Measurements from ENCODE around the gene PRELID2. TPM values are rescaled to one million over a fixed set of nuclear protein-coding genes. Genes with fewer than 3 reads are reported as not detected.
"Not testable (repeated sequence)": the region's sequence is repeated elsewhere in the genome, so short reads cannot be mapped to it uniquely, and the experiment has no call there.

PRELID2 gene
- total RNA-seq, 1 donor = 1.7 TPM

DNA sequence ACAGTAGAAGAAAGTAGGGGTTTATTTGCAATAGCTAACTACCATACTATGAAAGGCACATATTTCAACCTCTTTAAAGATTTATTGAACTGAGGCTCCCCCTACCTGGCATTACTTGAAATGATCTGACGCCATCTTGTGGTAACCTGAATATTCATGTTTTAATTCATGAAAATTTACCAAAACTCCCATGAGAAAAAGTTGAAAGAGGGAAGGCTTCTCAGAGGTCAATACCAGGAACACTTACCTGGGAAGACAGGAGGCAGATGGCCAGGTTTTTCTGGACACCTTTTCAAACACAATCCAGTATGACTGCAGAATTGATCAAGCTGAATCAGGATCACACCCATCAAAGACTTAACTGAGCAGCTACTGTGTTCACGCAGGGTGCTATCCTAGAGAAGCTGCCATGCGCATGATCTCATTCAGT, 9.4 kb downstream of the PRELID2 start:
- H3K9me3 ChIP-seq (ENCODE audit: low read depth, low read length) = no peaks in the 10 kb centered on the region
- H3K4me3 ChIP-seq (ENCODE audit: low read length) = no peak overlapping the region
- H3K27me3 ChIP-seq (ENCODE audit: insufficient read depth, low read length) = no peaks in the 10 kb centered on the region
- no peaks in the 10 kb centered on the region for H3K4me1 ChIP-seq (ENCODE audit: insufficient read depth, low read length)

DNA sequence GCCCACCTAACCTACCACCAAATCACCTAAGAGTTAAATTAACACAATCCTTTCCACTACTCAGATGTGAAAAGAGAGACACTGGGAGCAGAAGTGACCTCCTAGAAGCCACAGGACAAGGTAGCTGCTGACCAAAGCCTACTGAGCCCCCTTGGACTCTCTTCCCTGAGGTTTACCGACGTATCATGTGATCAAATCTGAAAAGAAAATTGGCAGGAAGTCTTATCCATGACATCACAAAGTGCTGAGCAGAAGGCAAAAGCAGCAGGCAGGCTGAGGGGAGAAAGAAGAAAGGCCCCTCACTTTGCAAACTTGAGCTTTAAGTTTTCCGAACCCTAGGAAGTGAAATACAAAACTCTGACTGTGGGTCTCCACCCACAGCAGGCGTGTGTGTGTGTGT, 11.1 kb downstream of the PRELID2 start:
- no peak overlapping the region for H3K4me3 ChIP-seq (ENCODE audit: low read length)
- no peaks in the 10 kb centered on the region for H3K27me3 ChIP-seq (ENCODE audit: insufficient read depth, low read length)
- no peaks in the 10 kb centered on the region for H3K4me1 ChIP-seq (ENCODE audit: insufficient read depth, low read length)
- H3K9me3 ChIP-seq (ENCODE audit: low read depth, low read length) = no peaks in the 10 kb centered on the region

DNA sequence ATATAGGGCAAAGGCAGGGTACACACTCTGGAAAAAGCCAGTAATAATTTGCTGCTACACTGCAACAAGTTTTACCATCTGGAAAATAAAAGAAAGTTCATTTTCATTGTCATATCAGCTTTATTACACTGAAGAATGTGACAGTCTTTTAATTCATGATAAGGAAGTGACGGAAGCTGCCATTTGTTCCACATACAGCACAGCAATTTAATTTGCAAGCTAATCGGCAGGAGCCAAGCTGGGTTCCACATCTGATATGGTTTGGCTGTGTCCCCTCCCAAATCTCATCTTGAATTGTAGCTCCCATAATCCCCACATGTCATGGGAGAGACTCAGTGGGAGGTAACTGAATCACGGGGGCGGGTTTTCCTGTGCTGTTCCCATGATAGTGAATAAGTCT, 16.5 kb downstream of the PRELID2 start:
- Histone ChIP-seq H3K9me3 (ENCODE audit: low read depth, low read length) (no peaks in the 10 kb centered on the region), H3K27me3 (ENCODE audit: insufficient read depth, low read length) (no peaks in the 10 kb centered on the region)

DNA sequence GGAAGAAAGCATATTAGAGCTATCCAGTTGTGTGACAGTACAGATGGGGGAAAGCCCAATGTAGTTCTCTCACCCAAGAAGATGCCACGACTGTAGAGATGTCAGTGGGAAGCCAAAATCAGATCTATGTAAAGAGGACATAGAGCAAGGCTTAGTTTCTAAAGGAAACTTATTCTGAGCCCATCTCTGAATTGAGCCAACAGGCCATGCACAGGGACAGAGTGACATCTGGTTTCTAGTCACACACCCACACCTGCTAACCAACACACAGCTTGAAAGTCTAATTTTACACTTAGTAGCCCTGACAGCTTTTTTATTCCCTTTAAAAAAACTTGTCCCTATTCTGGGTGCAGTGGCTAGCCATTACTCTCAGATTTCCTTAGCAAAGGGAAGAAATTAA, 22.3 kb downstream of the PRELID2 start:
- no peaks in the 10 kb centered on the region for H3K4me1 ChIP-seq (ENCODE audit: insufficient read depth, low read length)
- no peaks in the 10 kb centered on the region for H3K9me3 ChIP-seq (ENCODE audit: low read depth, low read length)
- H3K27me3 ChIP-seq (ENCODE audit: insufficient read depth, low read length) = no peaks in the 10 kb centered on the region
- no peak overlapping the region for H3K4me3 ChIP-seq (ENCODE audit: low read length)

More for the DNA sequence above, 16.5 kb downstream of the PRELID2 start:
- H3K4me1 ChIP-seq (ENCODE audit: insufficient read depth, low read length) = no peaks in the 10 kb centered on the region
- no peak overlapping the region for H3K4me3 ChIP-seq (ENCODE audit: low read length)

DNA sequence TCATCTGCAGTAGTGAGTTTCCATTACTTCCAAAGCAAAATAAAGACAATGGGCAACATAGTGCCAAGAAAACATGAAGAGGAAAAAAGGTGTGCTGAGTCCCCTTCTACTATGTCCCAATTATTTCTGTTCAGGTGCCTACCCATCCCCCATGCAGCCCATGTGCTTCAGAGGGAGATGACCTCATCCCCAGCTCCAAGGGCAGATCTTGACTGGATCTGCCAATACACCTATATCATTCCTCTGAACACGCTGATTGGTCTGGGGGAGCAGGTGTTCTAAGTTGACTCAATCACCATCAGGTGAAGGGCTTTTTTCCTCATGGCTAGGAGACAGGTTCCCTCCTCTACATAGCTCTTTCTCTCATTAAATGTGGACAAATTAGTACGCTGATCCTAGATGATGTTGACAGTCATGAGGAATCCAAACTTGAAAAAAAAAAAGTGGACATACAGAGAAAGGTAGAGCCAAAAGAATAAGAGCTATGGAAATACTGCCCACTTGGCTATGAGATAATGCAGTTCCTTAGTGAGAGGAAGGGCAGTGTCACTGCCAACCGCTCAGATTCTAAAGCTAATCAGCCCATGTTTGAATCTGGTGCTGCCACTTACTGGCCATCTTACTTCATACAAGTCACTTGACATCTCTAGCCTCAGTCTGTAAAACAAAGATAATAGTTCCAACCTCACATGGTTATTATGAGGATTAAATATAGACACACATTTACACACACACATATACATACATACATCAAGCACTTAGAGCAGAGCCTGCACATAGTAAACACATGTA, 23.1 kb downstream of the PRELID2 start:
- Histone ChIP-seq H3K4me1 (ENCODE audit: insufficient read depth, low read length) (no peaks in the 10 kb centered on the region), H3K4me3 (ENCODE audit: low read length) (no peak overlapping the region), H3K27me3 (ENCODE audit: insufficient read depth, low read length) (no peaks in the 10 kb centered on the region), H3K9me3 (ENCODE audit: low read depth, low read length) (no peaks in the 10 kb centered on the region)

DNA sequence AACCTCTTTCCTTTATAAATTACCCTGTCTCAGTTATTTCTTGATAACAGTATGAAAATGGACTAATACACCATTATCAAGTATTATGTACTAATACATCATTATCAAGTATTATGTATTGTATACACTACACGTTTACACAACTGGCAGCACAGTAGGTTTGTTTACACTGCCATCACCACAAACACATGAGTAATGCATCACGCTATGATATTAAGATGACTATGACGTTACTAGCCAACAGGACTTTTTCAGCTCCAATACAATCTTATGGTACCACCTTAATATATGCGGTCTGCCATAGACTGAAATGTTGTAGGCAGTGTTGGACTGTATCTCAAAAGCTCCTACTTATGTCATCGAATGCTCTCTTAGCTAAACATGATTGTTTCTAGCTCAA, 28.2 kb downstream of the PRELID2 start:
- Histone ChIP-seq H3K27me3 (ENCODE audit: insufficient read depth, low read length) (no peaks in the 10 kb centered on the region), H3K9me3 (ENCODE audit: low read depth, low read length) (no peaks in the 10 kb centered on the region), H3K4me3 (ENCODE audit: low read length) (no peak overlapping the region), H3K4me1 (ENCODE audit: insufficient read depth, low read length) (no peaks in the 10 kb centered on the region)

DNA sequence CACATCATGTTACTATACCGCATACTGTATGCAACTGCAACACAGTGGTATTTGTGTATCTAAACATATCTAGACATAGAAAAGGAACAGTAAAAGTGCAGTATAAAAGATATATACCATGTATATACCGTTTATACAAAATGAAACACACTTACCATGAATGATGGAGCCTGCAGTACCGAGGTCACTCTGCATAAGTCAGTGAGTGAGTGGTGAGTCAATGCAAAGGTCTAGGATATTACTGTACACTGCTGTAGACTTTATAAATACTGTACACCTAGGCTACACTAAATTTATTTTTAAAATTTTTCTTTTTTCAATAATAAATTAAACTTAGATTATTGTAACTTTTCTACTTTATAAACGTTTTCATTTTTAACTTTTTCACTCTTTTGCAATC, 29.3 kb downstream of the PRELID2 start:
- no peaks in the 10 kb centered on the region for H3K4me1 ChIP-seq (ENCODE audit: insufficient read depth, low read length)
- no peak overlapping the region for H3K4me3 ChIP-seq (ENCODE audit: low read length)
- no peaks in the 10 kb centered on the region for H3K9me3 ChIP-seq (ENCODE audit: low read depth, low read length)
- no peaks in the 10 kb centered on the region for H3K27me3 ChIP-seq (ENCODE audit: insufficient read depth, low read length)

DNA sequence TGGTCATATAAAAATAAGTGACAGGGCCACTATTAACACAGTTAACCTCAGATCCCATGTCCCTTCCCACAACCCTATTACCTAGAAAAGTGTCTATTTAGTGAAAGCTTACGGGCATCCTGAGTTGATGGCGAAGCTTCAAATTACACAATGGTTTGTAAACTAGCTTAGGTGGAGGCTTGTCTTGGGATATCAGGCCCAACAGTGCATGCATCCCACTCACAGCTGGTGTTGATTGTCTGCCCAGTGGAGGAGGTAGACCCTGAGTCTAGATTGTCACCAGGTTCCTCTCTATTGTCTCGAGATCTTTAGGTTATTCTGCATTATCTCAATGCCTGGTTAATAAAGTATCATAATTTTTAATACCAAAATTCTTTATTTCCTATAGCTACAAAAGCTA, 30.4 kb downstream of the PRELID2 start:
- Histone ChIP-seq H3K9me3 (ENCODE audit: low read depth, low read length) (no peaks in the 10 kb centered on the region), H3K4me1 (ENCODE audit: insufficient read depth, low read length) (no peaks in the 10 kb centered on the region), H3K4me3 (ENCODE audit: low read length) (no peak overlapping the region), H3K27me3 (ENCODE audit: insufficient read depth, low read length) (no peaks in the 10 kb centered on the region)

DNA sequence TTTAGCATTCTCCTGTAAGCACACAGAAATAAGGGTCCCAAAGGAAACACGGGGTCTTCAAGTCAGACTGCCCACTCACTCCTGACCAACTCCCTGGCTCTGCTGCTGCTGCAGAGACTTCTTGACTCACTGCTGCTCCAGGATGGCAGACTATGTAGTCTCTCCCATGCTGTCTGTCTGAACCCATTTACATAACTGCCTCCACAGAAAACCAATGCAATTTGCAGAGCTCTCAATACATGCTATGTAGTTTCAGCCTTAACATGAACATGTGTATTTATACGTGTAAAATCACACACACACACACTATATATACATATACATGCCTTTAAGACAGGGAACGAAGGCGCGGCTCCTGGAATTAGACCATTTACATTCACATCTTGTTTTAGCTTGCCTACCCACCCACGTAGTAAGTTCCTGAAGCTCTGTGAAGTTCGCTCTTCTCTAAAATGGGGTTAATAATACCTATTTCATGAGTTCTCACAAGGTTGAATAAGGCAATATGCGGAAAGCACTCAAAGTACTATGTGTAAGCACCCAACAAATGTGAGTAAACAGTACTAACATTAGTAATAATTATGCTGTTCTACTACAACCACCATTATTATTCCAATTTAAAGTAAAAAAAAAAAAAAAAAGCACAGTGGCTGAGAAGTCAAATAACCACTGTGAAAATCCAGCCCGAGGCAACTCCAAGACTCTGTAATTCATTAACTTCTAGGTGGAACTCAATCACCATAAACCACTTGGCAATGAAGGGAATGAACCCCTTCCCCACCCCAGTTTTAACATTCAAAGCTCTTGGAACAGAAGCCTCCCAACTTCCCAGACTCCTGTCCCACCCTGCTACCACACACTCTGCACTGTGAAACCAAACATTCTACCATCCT, 31.8 kb downstream of the PRELID2 start:
- no peaks in the 10 kb centered on the region for H3K27me3 ChIP-seq (ENCODE audit: insufficient read depth, low read length)
- no peaks in the 10 kb centered on the region for H3K4me1 ChIP-seq (ENCODE audit: insufficient read depth, low read length)
- H3K4me3 ChIP-seq (ENCODE audit: low read length) = no peak overlapping the region
- no peaks in the 10 kb centered on the region for H3K9me3 ChIP-seq (ENCODE audit: low read depth, low read length)

DNA sequence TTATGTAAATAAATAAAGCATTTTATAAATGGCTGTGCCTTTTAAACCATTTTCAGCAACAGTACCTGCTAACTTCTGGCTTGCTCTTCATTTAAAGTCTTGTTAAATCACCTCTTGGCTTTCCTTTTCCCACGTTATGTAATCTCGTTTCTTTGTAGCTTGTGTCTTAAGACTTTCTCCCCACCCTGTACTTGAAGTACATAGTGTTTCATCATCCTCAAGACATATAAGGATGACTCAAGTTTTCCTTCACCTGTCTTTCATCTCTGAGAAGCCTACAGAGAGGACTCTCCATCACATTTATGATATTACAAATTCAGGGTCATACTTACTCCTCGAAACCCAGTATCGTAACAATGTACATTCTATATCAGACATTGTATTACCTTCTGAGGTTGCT, 33.9 kb downstream of the PRELID2 start:
- no peaks in the 10 kb centered on the region for H3K27me3 ChIP-seq (ENCODE audit: insufficient read depth, low read length)
- no peak overlapping the region for H3K4me3 ChIP-seq (ENCODE audit: low read length)

DNA sequence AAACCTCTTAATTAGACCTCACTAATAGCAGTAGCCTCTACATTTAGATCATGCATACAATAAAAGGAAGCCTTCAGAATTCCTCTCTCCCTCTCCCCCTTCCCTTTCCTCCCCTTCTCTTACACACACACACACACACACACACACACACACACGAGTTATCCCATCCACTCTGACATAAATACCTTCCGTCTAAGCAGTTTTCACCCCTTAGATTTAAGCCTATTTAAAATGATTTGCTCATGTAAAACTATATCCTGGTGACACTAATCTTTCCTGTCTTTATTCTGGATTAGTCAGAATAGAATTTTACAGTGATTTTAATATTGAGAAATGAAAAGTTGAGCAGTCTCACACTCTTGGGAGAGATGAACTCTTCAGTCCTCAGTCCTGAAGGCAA, 35.0 kb downstream of the PRELID2 start:
- Histone ChIP-seq H3K4me1 (ENCODE audit: insufficient read depth, low read length) (no peaks in the 10 kb centered on the region), H3K27me3 (ENCODE audit: insufficient read depth, low read length) (no peaks in the 10 kb centered on the region), H3K9me3 (ENCODE audit: low read depth, low read length) (no peaks in the 10 kb centered on the region), H3K4me3 (ENCODE audit: low read length) (no peak overlapping the region)

More for the DNA sequence above, 33.9 kb downstream of the PRELID2 start:
- H3K9me3 ChIP-seq (ENCODE audit: low read depth, low read length) = no peaks in the 10 kb centered on the region
- no peaks in the 10 kb centered on the region for H3K4me1 ChIP-seq (ENCODE audit: insufficient read depth, low read length)

DNA sequence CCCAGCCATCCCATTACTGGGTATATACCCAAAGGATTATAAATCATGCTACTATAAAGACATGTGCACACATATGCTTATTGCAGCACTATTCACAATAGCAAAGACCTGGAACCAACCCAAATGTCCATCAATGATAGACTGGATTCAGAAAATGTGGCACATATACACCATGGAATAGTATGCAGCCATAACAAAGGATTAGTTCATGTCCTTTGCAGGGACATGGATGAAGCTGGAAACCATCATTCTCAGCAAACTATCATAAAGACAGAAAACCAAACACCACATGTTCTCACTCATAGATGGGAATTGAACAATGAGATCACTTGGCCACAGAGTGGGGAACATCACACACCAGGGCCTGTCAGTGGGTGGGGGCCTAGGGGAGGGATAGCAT, 36.6 kb downstream of the PRELID2 start:
- H3K27me3 ChIP-seq (ENCODE audit: insufficient read depth, low read length); H3K4me3 ChIP-seq (ENCODE audit: low read length); H3K9me3 ChIP-seq (ENCODE audit: low read depth, low read length); H3K4me1 ChIP-seq (ENCODE audit: insufficient read depth, low read length): not testable (repeated sequence)

DNA sequence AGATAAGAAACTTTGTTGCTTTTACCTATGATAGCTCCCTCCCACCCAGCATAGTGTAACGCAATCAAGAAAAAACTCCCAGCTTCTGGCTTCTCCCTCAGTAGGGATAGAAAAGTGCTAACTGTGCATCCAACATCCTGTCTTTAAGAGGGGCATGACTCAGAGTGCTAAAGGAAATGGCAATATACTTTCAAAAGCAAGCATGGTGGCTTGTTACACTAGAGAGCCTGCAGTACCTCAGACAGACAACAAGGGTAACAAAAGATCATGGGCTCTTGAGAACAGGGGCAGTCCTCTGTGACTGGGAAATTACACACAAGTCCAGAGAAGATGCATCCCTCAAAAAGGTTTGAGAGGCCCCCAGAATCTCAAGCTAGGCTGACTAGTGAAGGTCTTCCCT, 37.8 kb downstream of the PRELID2 start:
- Histone ChIP-seq H3K9me3 (ENCODE audit: low read depth, low read length) (no peaks in the 10 kb centered on the region), H3K4me3 (ENCODE audit: low read length) (no peak overlapping the region)

DNA sequence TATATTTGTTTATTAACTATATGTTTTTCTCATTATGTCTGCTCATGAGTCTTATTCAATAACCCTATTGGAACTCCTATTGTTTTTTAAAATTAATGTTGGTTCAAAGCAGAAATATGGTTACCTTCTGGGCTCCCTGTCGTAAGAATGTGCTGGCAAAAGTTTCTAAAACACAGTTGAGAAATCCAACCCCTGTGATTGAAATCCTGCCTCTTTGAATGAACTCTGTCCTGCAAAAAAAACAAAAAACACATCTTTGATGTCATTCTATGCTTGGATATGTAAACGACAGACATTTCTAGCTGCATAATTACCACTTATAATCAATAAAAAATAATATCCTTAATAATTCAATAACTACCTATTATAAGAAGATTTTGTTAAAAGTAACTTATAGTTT, 38.8 kb downstream of the PRELID2 start:
- H3K27me3 ChIP-seq (ENCODE audit: insufficient read depth, low read length) = no peaks in the 10 kb centered on the region
- no peak overlapping the region for H3K4me3 ChIP-seq (ENCODE audit: low read length)
- H3K9me3 ChIP-seq (ENCODE audit: low read depth, low read length) = no peaks in the 10 kb centered on the region
- H3K4me1 ChIP-seq (ENCODE audit: insufficient read depth, low read length) = no peaks in the 10 kb centered on the region

More for the DNA sequence above, 37.8 kb downstream of the PRELID2 start:
- no peaks in the 10 kb centered on the region for H3K27me3 ChIP-seq (ENCODE audit: insufficient read depth, low read length)
- no peaks in the 10 kb centered on the region for H3K4me1 ChIP-seq (ENCODE audit: insufficient read depth, low read length)

DNA sequence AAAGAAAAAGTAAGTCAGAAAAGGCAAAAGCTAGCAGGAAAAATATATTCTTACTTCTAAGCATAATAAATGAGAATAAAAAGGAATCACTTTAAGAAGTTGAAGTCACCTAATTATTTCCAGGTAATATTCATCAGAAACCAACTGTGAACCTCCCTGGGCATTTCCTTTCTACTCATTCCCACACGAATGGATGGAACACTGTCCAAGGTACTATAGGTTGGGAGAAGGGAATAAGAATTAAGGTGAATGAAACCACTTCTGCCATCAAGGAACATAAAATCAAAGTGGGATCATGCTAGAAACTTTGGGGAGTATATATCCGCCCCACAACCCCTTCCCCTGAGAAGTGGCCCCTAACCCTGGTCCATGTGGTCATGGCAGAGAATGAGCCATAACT, 41.6 kb downstream of the PRELID2 start:
- Histone ChIP-seq H3K9me3 (ENCODE audit: low read depth, low read length) (no peaks in the 10 kb centered on the region), H3K27me3 (ENCODE audit: insufficient read depth, low read length) (no peaks in the 10 kb centered on the region), H3K4me1 (ENCODE audit: insufficient read depth, low read length) (no peaks in the 10 kb centered on the region), H3K4me3 (ENCODE audit: low read length) (no peak overlapping the region)

Data from mononuclear cell (primary cell).